ENCODE data around the gene RPP30.

The RPP30 gene

GRCh38 chr10:90871766-90872647 lies at the start of gene RPP30:
TSS of gene RPP30 (plus strand) at chr10:90871974. CDS start at chr10:90871987, 13 bp downstream.
- peak; percentile 87 for DNase-seq

- DNase-seq = no peak
Measured at GRCh38 chr10:90822508-90822907, 49.3 kb upstream of the RPP30 start.

- DNase-seq = no peak
Measured at GRCh38 chr10:90832111-90832510, 39.7 kb upstream of the RPP30 start.

- no peak for DNase-seq
Measured at GRCh38 chr10:90834326-90834725, 37.4 kb upstream of the RPP30 start.

GRCh38 chr10:90837486-90837885 lies 34.3 kb upstream of the RPP30 start:
- DNase-seq = no peak

GRCh38 chr10:90842725-90843124 lies 29.0 kb upstream of the RPP30 start:
- no peak for DNase-seq

GRCh38 chr10:90845726-90846125 lies 26.0 kb upstream of the RPP30 start:
- DNase-seq = no peak

- no peak for DNase-seq
Measured at GRCh38 chr10:90846746-90847145, 25.0 kb upstream of the RPP30 start.

- DNase-seq = no peak
Measured at GRCh38 chr10:90847436-90847835, 24.3 kb upstream of the RPP30 start.

- DNase-seq = no peak
Measured at GRCh38 chr10:90849956-90850749, 21.6 kb upstream of the RPP30 start.

- no peak for DNase-seq
Measured at GRCh38 chr10:90855126-90855525, 16.6 kb upstream of the RPP30 start.

GRCh38 chr10:90856261-90856660 lies 15.5 kb upstream of the RPP30 start:
- no peak for DNase-seq

- no peak for DNase-seq
Measured at GRCh38 chr10:90856964-90857634, 14.7 kb upstream of the RPP30 start.

- peak; percentile 67 to 68 for DNase-seq
Measured at GRCh38 chr10:90857635-90858460, 13.9 kb upstream of the RPP30 start, which contains the start of gene HTR7. TSS of gene HTR7 (minus strand) at chr10:90858039. CDS start at chr10:90857671, 368 bp downstream.

- no peak for DNase-seq
Measured at GRCh38 chr10:90858461-90858968, 13.3 kb upstream of the RPP30 start.

GRCh38 chr10:90859321-90859751 lies 12.4 kb upstream of the RPP30 start:
- DNase-seq = no peak

- DNase-seq = no peak
Measured at GRCh38 chr10:90860790-90861189, 11.0 kb upstream of the RPP30 start.

- DNase-seq = no peak
Measured at GRCh38 chr10:90862908-90863514, 8.8 kb upstream of the RPP30 start.

GRCh38 chr10:90865401-90865800 lies 6.4 kb upstream of the RPP30 start:
- DNase-seq = no peak

- DNase-seq = no peak
Measured at GRCh38 chr10:90866050-90866598, 5.7 kb upstream of the RPP30 start.

- DNase-seq = peak; percentile 35 to 48
Measured at GRCh38 chr10:90871279-90871765, 452 bp upstream of the RPP30 start.

Data from stimulated activated CD4-positive, alpha-beta T cell treated with anti-CD3 and anti-CD28 coated beads, Interleukin-2, amount 100 ng/mL, for 24 hours (primary cell).